HEK293 (cell line): ENCODE measurements around the gene HEATR9.

Experiments
- CTCF ChIP-seq: fragments of 450-650 bp; formaldehyde crosslinking; IDR thresholded peaks from 2 replicates; pipeline ENCODE4 v1.5.1; 2016; ENCODE audit warnings: missing biosample characterization, missing genetic modification characterization
- YY1 ChIP-seq: fragments of 450-650 bp; formaldehyde crosslinking; IDR thresholded peaks from 2 replicates; pipeline ENCODE4 v1.5.1; 2018; ENCODE audit warnings: missing biosample characterization, missing genetic modification characterization
- ZBTB48 ChIP-seq: fragments of 450-650 bp; formaldehyde crosslinking; IDR thresholded peaks from 2 replicates; pipeline ENCODE4 v1.5.1; 2016; ENCODE audit warnings: missing biosample characterization, missing genetic modification characterization
- ZNF280C ChIP-seq: fragments of 450-650 bp; formaldehyde crosslinking; IDR thresholded peaks from 2 replicates; pipeline ENCODE4 v1.5.1; 2016; ENCODE audit warnings: missing biosample characterization, missing genetic modification characterization
- ZNF501 ChIP-seq: fragments of 450-650 bp; formaldehyde crosslinking; IDR thresholded peaks from 2 replicates; pipeline ENCODE4 v1.5.1; 2016; ENCODE audit warnings: missing biosample characterization, missing genetic modification characterization
- ZNF600 ChIP-seq: fragments of 450-650 bp; formaldehyde crosslinking; IDR thresholded peaks from 2 replicates; pipeline ENCODE4 v1.5.1; 2016; ENCODE audit warnings: missing biosample characterization, missing genetic modification characterization
- ZNF785 ChIP-seq: fragments of 450-650 bp; formaldehyde crosslinking; IDR thresholded peaks from 2 replicates; pipeline ENCODE4 v1.5.1; 2016; ENCODE audit warnings: missing biosample characterization, missing genetic modification characterization

- no peak for TF ChIP-seq CTCF
- no peak for TF ChIP-seq ZBTB48
- TF ChIP-seq ZNF600 = no peak
- no peak for TF ChIP-seq ZNF501 (tag by site-specific recombination)
- TF ChIP-seq ZNF280C (tag by site-specific recombination) = no peak
- TF ChIP-seq ZNF785 (tag by site-specific recombination) = no peak
- TF ChIP-seq YY1 = no peak
Measured at GRCh38 chr17:35866341-35866950, 2.2 kb downstream of the HEATR9 start.
